Naive thymus-derived CD8-positive, alpha-beta T cell (primary cell): ENCODE measurements around the gene HSDL2. TPM values are rescaled to one million over a fixed set of nuclear protein-coding genes. Genes with fewer than 3 reads are reported as not detected.

Source experiments
- ATAC-seq, 2 donors: fragments of 150-1000 bp; cut with Tn5 transposase in 1 of 2; sonication (Bioruptor Pico), chemical (Tn5 transposase) in 1 of 2; 1 replicate in 1 of 2; 2 replicates in 1 of 2; pipeline ENCODE4 v1.10.0; 2021; ENCODE audit warnings: mild to moderate bottlenecking in 2 of 2, moderate library complexity in 2 of 2
- POLR2A ChIA-PET: fragments of 350-600 bp; sonication (Branson Sonifier 250); formaldehyde crosslinking; loops from one replicate; lab custom pipeline; 2021; ENCODE audit warnings: antibody characterized with exemption; lab: Charles Lee
- DNase-seq, 10 donors: peaks; one replicate each; pipeline versions ENCODE4 v3.0.0 to v3.0.0-alpha.2; 2020 to 2022
- H3K27ac Mint-ChIP-seq, 10 donors: one replicate each; pipeline ENCODE4 v1.8.0; 2020 to 2022; ENCODE audit warnings: mild to moderate bottlenecking in 10 of 10, mixed read lengths in 10 of 10, moderate library complexity in 4 of 10, inconsistent platforms in 1 of 10
- H3K27me3 Mint-ChIP-seq, 5 donors: one replicate each; pipeline ENCODE4 v1.8.0; 2021 to 2022; ENCODE audit warnings: mixed read lengths in 5 of 5
- H3K36me3 Mint-ChIP-seq, 3 donors: one replicate each; pipeline ENCODE4 v1.8.0; 2020 to 2022; ENCODE audit warnings: mixed read lengths in 3 of 3, mild to moderate bottlenecking in 2 of 3, inconsistent platforms in 1 of 3
- H3K4me1 Mint-ChIP-seq, 4 donors: one replicate each; pipeline ENCODE4 v1.8.0; 2021 to 2022; ENCODE audit warnings: mixed read lengths in 4 of 4
- H3K4me3 Mint-ChIP-seq, 10 donors: one replicate each; pipeline ENCODE4 v1.8.0; 2020 to 2022; ENCODE audit warnings: mild to moderate bottlenecking in 10 of 10, mixed read lengths in 10 of 10, moderate library complexity in 6 of 10, inconsistent platforms in 1 of 10
- H3K9me3 Mint-ChIP-seq, 9 donors: one replicate each; pipeline ENCODE4 v1.8.0; 2020 to 2022; ENCODE audit warnings: mixed read lengths in 9 of 9, mild to moderate bottlenecking in 3 of 9, inconsistent platforms in 1 of 9, moderate library complexity in 1 of 9
- polyA plus RNA-seq, 3 donors: library from polyadenylated mRNA; unstranded; fragments of 300-500 nt; fragmentation: Illumina TruSeq; gene quantifications; one replicate each; pipeline ENCODE4 v1.2.3, GENCODE V29; 2021
- total RNA-seq, 8 experiments: library from RNA in 2 of 8; stranded (reverse) in 2 of 8; gene quantifications; one replicate each; pipeline ENCODE4 v1.2.3 and lab custom pipeline; 2021 to 2026

The HSDL2 gene
- total and polyA plus RNA-seq, 5 experiments from 2014 or later, result 13.2 to 25.0 (median 17.2) TPM

DNA sequence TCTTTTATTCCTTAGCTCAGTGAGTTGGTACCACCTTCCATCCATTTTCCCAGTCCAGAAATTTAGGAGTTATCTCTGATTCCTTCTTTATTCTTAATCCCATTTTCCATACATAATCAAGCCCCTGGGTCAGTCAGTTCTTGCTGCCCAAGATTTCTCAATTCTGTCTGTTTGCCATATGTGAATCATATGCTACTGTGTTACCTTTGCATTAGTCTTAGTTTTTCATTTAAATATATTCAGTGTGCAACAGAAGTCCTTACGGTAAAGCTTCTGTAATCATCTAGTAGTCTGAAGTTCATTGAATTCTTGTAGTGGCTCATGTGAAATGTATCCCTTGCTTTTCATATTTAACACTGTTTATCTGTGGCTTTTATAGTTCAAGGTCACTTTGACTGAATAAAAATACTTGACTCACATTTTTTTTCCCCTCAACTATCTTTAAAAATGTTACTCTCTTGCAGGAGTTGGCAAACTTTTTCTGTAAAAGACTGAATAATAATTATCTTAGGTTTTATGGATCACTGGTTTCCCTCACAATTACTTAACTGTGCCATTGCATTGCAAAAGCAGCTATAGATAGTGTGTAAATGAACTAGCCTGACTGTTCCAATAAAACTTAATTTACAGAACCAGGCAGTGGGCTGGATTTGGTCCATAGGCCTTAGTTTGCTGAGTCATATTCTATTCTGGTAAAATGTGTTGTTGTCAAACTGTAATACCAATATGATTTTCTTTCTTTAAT, 113.7 kb downstream of the HSDL2 start:
- ATAC-seq (no peak), DNase-seq (no peak)
- Mint-ChIP-seq H3K4me1 (peaks cover 11 to 45% (median 20%) of the 10 kb centered on the region in 4 donors), H3K36me3 (peaks cover 27 to 34% (median 29%) of the 10 kb centered on the region in 3 donors), H3K27me3 (no peaks in the 10 kb centered on the region), H3K4me3 (no peak overlapping the region), H3K9me3 (peaks cover 6 to 30% (median 23%) of the 10 kb centered on the region in 9 donors), H3K27ac (peak overlapping the region in 1 of 10 donors; percentile 7)
- POLR2A ChIA-PET, result no interaction called here

DNA sequence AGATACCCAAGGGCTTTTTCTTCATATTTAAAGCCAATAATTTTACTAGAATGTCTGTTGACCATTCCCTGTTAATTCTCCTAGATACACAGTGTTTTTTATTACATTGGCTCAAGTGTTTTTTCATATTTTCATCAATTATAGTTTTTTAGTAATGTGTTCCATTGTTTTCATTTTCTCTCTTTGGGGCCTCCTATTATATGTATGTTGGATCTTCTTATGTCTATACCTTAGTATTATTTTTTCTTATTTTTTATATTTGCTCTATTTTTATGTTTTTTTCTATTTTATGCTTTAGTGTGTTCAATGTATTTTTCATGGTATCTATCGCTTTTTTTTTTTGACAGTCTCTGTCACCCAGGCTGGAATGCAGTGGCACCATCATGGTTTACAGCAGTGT, 114.2 kb downstream of the HSDL2 start:
- peaks cover 6 to 30% (median 23%) of the 10 kb centered on the region in 9 donors for H3K9me3 Mint-ChIP-seq
- ATAC-seq (no peak), DNase-seq (peak in 1 of 10 donors; percentile 3)
- H3K27me3 Mint-ChIP-seq, result no peaks in the 10 kb centered on the region
- H3K27ac Mint-ChIP-seq, result no peak overlapping the region
- no peak overlapping the region for H3K4me3 Mint-ChIP-seq
- peaks cover 27 to 40% (median 29%) of the 10 kb centered on the region in 3 donors for H3K36me3 Mint-ChIP-seq
- H3K4me1 Mint-ChIP-seq, result peaks cover 14 to 50% (median 19%) of the 10 kb centered on the region in 4 donors
- POLR2A ChIA-PET, result no interaction called here

DNA sequence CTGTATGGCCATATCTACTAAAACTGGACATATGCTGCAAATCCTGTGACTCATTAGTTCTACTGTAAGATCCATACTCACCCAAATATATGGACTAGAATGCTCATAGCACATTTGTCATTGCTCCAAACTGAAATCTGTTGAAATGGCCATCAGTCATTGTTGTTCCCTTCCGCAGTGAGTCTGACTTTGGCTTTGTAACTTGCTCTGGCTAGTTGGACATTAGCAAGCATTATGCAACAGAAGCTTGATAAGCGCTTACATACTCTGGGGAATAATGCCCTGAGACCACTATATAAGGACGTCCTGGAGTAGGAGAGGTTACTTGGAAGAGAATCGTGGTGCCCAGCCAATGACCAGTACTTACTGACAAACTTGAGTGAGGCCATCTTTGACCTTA, 115.7 kb downstream of the HSDL2 start:
- Mint-ChIP-seq H3K36me3 (peaks cover 27 to 40% (median 29%) of the 10 kb centered on the region in 3 donors), H3K4me3 (no peak overlapping the region), H3K9me3 (peaks cover 6 to 30% (median 23%) of the 10 kb centered on the region in 9 donors), H3K27ac (no peak overlapping the region), H3K27me3 (no peaks in the 10 kb centered on the region), H3K4me1 (peaks cover 3 to 42% (median 13%) of the 10 kb centered on the region in 4 donors)
- POLR2A ChIA-PET, result no interaction called here
- DNase-seq, result no peak
- no peak for ATAC-seq

DNA sequence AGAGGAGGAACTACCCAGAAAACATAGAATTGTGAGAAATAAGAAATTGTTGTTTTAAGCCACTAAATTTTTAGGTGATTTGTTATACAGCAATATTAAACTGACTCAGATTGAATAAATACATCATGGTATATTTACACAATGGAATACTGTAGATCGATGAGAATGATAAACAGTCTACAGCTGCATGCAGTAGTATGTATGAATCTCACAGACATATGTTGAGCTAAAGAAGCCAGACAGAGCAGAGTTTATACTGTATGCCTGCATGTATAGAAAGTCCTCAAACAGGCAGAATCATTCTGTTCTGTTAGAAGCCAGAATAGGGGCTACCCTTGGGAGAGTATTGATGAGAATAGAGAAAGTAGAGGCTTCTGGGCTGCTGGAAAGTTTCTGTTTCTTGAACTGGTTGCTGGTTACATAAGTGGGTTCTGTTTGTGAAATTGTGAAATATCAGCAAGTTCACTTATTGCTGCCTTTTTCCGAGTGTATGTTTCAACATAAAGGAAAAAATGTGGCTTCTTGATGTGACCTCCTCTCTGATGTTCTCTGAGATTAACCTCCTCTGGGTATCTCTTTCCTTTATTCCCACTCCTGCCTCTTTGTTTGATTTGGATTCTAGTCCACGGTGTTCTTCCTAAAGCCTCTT, 116.3 kb downstream of the HSDL2 start:
- H3K4me1 Mint-ChIP-seq, result peaks cover 0 to 41% (median 11%) of the 10 kb centered on the region in 4 donors
- no peak for ATAC-seq
- POLR2A ChIA-PET, result no interaction called here
- peaks cover 6 to 30% (median 23%) of the 10 kb centered on the region in 9 donors for H3K9me3 Mint-ChIP-seq
- no peak overlapping the region for H3K4me3 Mint-ChIP-seq
- no peak for DNase-seq
- no peak overlapping the region for H3K27ac Mint-ChIP-seq
- H3K36me3 Mint-ChIP-seq, result peaks cover 27 to 40% (median 29%) of the 10 kb centered on the region in 3 donors
- no peaks in the 10 kb centered on the region for H3K27me3 Mint-ChIP-seq

DNA sequence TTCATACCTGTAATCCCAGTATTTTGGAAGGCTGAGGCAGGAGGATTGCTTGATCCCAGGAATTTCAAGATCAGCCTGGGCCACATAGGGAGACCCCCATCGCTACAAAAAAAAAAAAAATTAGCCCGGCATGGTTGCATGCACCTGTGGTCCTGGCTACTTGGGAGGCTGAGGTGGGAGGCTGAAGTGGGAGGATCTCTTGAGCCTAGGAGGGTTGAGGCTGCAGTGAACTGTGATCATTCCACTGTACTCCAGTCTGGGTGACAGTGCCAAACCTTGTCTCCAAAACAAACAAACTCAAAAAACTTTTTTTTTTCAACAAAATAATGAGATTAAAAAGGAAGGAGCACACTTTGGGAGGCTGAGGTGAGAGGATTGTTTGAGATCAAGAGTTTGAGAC, 120.9 kb downstream of the HSDL2 start:
- Mint-ChIP-seq H3K36me3 (peaks cover 0 to 6% (median 2%) of the 10 kb centered on the region in 3 donors), H3K9me3 (peaks cover 0 to 2% (median 0%) of the 10 kb centered on the region in 9 donors), H3K27ac (no peak overlapping the region), H3K27me3 (no peaks in the 10 kb centered on the region), H3K4me1 (peaks cover 0 to 20% (median 9%) of the 10 kb centered on the region in 4 donors), H3K4me3 (no peak overlapping the region)
- POLR2A ChIA-PET, result no interaction called here
- DNase-seq (no peak), ATAC-seq (no peak)

DNA sequence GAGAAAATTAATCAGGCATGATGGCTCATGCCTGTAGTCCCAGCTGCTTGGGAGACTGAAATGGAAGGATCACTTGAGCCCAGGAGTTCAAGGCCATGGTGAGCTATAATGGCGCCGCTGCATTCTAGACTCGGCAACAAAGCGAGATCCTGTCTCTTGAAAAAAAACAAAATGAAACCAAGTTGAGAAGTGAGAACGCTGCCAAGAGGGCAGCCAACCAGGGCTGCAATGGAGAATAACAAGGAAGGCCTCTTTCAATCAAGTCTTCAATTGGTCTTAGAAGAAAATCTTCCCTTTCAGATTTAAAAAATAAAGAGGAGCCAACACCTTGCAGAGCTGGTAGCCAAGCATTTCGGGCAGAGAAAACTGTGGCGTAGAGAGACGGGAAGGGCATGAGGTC, 121.4 kb downstream of the HSDL2 start:
- Mint-ChIP-seq H3K27ac (no peak overlapping the region), H3K4me1 (peaks cover 0 to 16% (median 9%) of the 10 kb centered on the region in 4 donors), H3K4me3 (no peak overlapping the region), H3K9me3 (peaks cover 0 to 2% (median 0%) of the 10 kb centered on the region in 9 donors), H3K27me3 (no peaks in the 10 kb centered on the region), H3K36me3 (peaks cover 0 to 6% (median 2%) of the 10 kb centered on the region in 3 donors)
- DNase-seq, result no peak
- no peak for ATAC-seq
- POLR2A ChIA-PET, result no interaction called here

DNA sequence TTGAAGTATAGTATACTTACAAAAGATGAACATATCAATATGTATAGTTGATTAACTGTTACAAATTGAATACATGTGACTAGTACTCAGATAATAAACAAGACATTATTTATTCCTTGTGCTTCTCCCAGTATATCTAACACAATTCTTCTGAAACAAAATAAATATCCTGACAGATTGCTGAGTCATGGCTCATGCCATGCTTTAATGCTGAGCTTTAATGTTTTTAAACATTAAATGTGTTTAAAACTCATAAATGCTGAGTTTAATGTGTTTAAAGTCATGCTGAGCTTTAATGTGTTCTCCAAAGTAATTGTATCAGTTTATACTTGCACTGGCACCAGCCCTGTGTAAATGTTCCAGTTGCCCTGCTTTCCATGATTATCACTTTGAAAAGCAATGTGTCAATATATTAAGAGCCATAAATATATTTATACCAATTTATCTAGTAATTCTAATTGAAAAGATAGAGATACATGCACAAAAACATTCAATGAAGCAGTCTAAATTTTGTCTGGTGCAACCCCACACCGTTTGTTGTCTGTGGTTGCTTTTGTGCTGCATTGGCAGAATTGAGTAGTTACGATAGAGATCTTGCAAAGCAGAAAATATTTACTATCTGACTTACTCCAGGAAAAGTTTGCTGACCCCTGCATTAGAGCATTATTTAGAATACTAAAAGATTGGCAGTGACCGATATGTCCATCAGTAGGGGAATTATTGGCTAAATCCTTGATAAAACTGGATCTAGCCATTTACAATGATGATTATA, 122.5 kb downstream of the HSDL2 start:
- POLR2A ChIA-PET, result interaction anchor here (0.6 kb wide), 1 partner anchor 170 kb away, joined by 3 read pairs; no protein-coding TSS in a partner anchor
- no peak overlapping the region for H3K27ac Mint-ChIP-seq

DNA sequence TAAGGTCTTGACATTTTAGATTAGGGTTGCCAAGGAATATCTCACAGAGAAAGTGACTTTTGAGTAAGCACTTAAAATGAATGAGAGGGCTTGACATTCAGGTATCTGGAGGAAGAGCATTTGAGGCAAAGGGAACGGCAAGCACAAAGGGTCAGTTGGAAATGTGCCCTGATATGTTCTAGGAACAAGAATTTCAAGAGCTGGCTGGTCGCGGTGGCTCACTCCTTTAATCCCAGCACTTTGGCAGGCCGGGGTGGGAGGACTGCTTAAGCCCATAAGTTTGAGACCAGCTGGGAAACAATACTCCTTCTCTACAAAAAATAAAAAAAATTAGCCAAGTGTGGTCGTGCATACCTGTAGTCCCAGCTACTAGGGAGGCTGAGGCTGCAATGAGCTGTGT, 123.3 kb downstream of the HSDL2 start:
- no peak for DNase-seq
- Mint-ChIP-seq H3K9me3 (no peaks in the 10 kb centered on the region), H3K27me3 (no peaks in the 10 kb centered on the region), H3K27ac (no peak overlapping the region), H3K36me3 (peaks cover 0 to 6% (median 2%) of the 10 kb centered on the region in 3 donors), H3K4me3 (no peak overlapping the region), H3K4me1 (peaks cover 0 to 11% (median 6%) of the 10 kb centered on the region in 4 donors)
- POLR2A ChIA-PET, result no interaction called here
- ATAC-seq, result no peak

More for the DNA sequence above, 122.5 kb downstream of the HSDL2 start:
- ATAC-seq, result no peak
- Mint-ChIP-seq H3K27me3 (no peaks in the 10 kb centered on the region), H3K9me3 (no peaks in the 10 kb centered on the region), H3K36me3 (peaks cover 0 to 6% (median 2%) of the 10 kb centered on the region in 3 donors), H3K4me3 (no peak overlapping the region), H3K4me1 (peaks cover 0 to 11% (median 6%) of the 10 kb centered on the region in 4 donors)
- DNase-seq, result no peak

DNA sequence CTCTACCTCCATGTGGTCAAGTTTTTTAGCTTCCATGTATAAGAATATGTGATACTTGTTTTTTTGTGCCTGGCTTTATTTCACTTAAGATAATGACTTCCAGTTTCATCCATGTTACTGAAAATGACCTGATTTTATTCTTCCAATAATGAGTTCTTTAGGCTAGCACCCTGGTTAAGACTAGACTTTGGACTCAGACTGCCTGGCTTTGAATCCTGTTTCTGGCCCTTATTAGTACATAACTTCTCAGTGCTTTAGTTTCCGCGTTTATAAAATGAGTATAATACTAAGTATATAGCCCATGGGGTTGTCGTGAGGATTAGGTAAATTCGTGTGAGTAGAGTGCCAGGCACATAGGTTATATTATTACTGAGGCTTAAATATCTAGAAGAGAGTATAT, 125.2 kb downstream of the HSDL2 start:
- POLR2A ChIA-PET, result no interaction called here
- Mint-ChIP-seq H3K9me3 (no peaks in the 10 kb centered on the region), H3K27me3 (no peaks in the 10 kb centered on the region), H3K4me1 (peaks cover 0 to 8% (median under 1%) of the 10 kb centered on the region in 4 donors), H3K27ac (peak overlapping the region in 1 of 10 donors; percentile 56), H3K36me3 (peaks cover 0 to 2% (median 0%) of the 10 kb centered on the region in 3 donors), H3K4me3 (no peak overlapping the region)
- ATAC-seq (no peak), DNase-seq (no peak)

DNA sequence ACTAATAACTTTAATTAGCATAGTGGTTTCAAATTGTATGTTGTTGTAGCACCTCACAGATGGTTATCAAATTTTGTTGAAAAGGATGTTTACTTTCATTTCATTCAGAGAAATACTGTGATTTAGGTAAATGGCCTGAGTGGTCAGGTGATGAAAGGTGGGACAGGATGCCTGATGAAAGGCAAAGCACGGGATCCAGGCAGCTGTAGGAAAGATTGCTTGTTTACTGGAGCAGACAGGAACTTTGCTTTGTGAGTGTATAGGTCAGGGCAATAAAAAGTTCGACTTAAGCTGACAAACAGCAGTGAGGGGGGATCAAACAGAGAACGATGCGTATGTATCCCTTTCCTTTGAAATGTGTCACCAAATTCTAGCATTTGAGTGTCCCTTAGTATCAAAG, 125.7 kb downstream of the HSDL2 start:
- Mint-ChIP-seq H3K27me3 (no peaks in the 10 kb centered on the region), H3K4me3 (no peak overlapping the region), H3K4me1 (peaks cover 0 to 8% (median under 1%) of the 10 kb centered on the region in 4 donors), H3K9me3 (no peaks in the 10 kb centered on the region), H3K27ac (no peak overlapping the region), H3K36me3 (peaks cover 0 to 2% (median 0%) of the 10 kb centered on the region in 3 donors)
- POLR2A ChIA-PET, result no interaction called here
- DNase-seq (no peak), ATAC-seq (no peak)

DNA sequence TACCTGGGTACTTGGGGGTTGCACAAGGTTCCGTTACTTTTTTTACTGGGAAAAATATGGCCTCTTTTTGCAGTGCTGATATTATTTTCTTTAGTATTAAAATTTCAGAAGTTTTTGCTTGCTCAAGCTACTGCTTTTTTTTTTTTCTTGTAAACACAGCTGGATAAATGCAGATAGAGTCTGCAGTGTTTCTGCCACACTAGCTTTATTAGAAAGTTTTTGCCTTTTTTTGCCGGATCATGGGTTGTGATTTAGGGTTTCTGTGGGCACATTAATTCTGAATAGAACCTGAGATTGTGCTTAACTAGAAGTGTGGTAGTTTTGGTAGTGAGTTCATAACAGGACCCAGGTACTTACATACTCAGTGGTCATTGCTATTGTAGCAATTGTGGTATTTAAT, 126.7 kb downstream of the HSDL2 start:
- DNase-seq (no peak), ATAC-seq (no peak)
- H3K4me3 Mint-ChIP-seq, result no peak overlapping the region
- H3K27ac Mint-ChIP-seq, result no peak overlapping the region
- no peaks in the 10 kb centered on the region for H3K27me3 Mint-ChIP-seq
- no peaks in the 10 kb centered on the region for H3K9me3 Mint-ChIP-seq
- H3K4me1 Mint-ChIP-seq, result peaks cover 0 to 5% (median under 1%) of the 10 kb centered on the region in 4 donors
- peaks cover 0 to 2% (median 0%) of the 10 kb centered on the region in 3 donors for H3K36me3 Mint-ChIP-seq
- POLR2A ChIA-PET, result no interaction called here

DNA sequence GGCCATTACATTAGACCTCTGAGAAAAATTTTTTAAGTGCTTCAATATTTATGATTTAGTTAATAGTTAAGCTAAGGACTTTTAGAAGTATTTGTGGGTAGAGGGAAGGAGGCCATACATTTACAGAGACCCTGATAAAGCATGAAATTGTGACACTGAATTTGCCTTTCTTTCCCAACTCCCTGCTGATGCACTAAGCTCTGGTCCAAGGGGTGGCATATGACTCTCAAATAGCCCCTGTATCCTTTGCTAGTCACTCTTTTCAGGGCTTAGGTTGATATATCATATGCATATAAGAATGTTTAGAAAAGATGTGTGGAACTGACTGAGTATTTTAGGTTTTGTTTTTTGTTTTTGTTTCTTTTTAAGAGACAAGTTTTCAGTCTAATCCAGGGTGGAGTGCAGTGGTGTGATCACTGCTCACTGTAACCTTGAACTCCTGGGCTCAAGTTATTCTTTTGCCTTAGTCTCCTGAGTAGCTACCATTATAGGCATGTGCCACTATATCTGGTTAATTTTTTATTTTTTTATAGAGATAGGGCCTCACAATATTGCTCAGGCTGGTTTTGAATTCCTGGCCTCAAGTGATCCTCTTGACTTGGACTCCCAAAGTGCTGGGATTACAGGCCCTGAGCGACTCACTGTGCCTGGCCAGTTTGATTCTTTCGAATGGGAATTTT, 127.2 kb downstream of the HSDL2 start:
- Mint-ChIP-seq H3K27me3 (no peaks in the 10 kb centered on the region), H3K36me3 (peaks cover 0 to 2% (median 0%) of the 10 kb centered on the region in 3 donors), H3K27ac (peak overlapping the region in 1 of 10 donors; percentile 35), H3K9me3 (no peaks in the 10 kb centered on the region), H3K4me1 (peaks cover 0 to 5% (median under 1%) of the 10 kb centered on the region in 4 donors), H3K4me3 (no peak overlapping the region)
- DNase-seq (no peak), ATAC-seq (no peak)
- POLR2A ChIA-PET, result no interaction called here
